OCI-LY7 (cell line): ENCODE results near the gene FGD5. TPM values are rescaled to one million over a fixed set of nuclear protein-coding genes. Genes with fewer than 3 reads are reported as not detected.

Experiments
- BruUV-seq: library from RNA; stranded (reverse); fragments of 400-500 nt; replicated peaks from 2 replicates; lab custom pipeline; 2021; lab: Mats Ljungman, UMichigan
- CTCF ChIA-PET: fragments of 300-600 bp; sonication (Branson Sonifier 250); formaldehyde crosslinking; loops from one replicate; lab custom pipeline; 2022; ENCODE audit warnings: antibody characterized with exemption; ENCODE audit not compliant: unreplicated experiment; lab: Charles Lee
- POLR2A ChIA-PET: fragments of 300-600 bp; sonication (Branson Sonifier 250); formaldehyde crosslinking; loops from one replicate; lab custom pipeline; 2022; ENCODE audit warnings: antibody characterized with exemption; lab: Charles Lee
- DNase-seq: peaks from one replicate; pipeline ENCODE4 v3.0.0-alpha.2; 2015; ENCODE audit warnings: low spot score
- H2AFZ ChIP-seq: fragments of 200-600 bp; sonication (generic), shearing (Covaris generic); 2 replicates; pipeline ENCODE4 v1.6.1; 2014; ENCODE audit warnings: mild to moderate bottlenecking, antibody characterized with exemption, low read length, moderate library complexity
- H3K27ac ChIP-seq: fragments of 200-600 bp; sonication (generic); 2 replicates; pipeline ENCODE4 v1.5.1; 2014; ENCODE audit warnings: mixed run types, low read depth, mild to moderate bottlenecking, moderate library complexity, low read length, inconsistent platforms; ENCODE audit not compliant: poor library complexity, severe bottlenecking
- H3K36me3 ChIP-seq: fragments of 200-600 bp; sonication (generic); 2 replicates; pipeline ENCODE4 v1.6.1; 2014; ENCODE audit warnings: mild to moderate bottlenecking, antibody characterized with exemption, low read length, moderate library complexity, mixed read lengths; ENCODE audit not compliant: insufficient read depth
- H3K4me1 ChIP-seq: fragments of 200-600 bp; sonication (generic); 2 replicates; pipeline ENCODE4 v1.5.1; 2014; ENCODE audit warnings: mild to moderate bottlenecking, low read length; ENCODE audit not compliant: insufficient read depth, poor library complexity, severe bottlenecking
- H3K4me2 ChIP-seq: fragments of 200-600 bp; sonication (generic); 2 replicates; pipeline ENCODE4 v1.6.1; 2014; ENCODE audit warnings: mild to moderate bottlenecking, low read length
- H3K4me3 ChIP-seq: fragments of 200-600 bp; sonication (generic); 2 replicates; pipeline ENCODE4 v1.5.1; 2014; ENCODE audit warnings: mild to moderate bottlenecking, low read depth, low read length; ENCODE audit not compliant: poor library complexity, severe bottlenecking
- H3K79me2 ChIP-seq: fragments of 200-600 bp; sonication (generic); 2 replicates; pipeline ENCODE4 v1.6.1; 2016; ENCODE audit warnings: low read depth, mild to moderate bottlenecking, low read length, moderate library complexity, mixed read lengths; ENCODE audit not compliant: insufficient read depth
- H3K9me2 ChIP-seq: fragments of 200-600 bp; sonication (generic); 2 replicates; pipeline ENCODE4 v1.6.1; 2016; ENCODE audit warnings: mild to moderate bottlenecking, low read length, mixed read lengths; ENCODE audit not compliant: insufficient read depth
- H3K9me3 ChIP-seq: fragments of 200-600 bp; sonication (generic); 2 replicates; pipeline ENCODE4 v1.6.1; 2014; ENCODE audit warnings: mild to moderate bottlenecking, mixed run types, low read length, mixed read lengths
- H4K20me1 ChIP-seq: fragments of 200-600 bp; sonication (generic); 2 replicates; pipeline ENCODE4 v1.6.1; 2014; ENCODE audit warnings: mild to moderate bottlenecking, antibody characterized with exemption, low read length, moderate library complexity, mixed read lengths; ENCODE audit not compliant: insufficient read depth
- CTCF ChIP-seq: fragments of 200-600 bp; sonication (generic); conservative IDR thresholded peaks from 2 replicates; pipeline ENCODE4 v1.5.1; 2014; ENCODE audit warnings: mild to moderate bottlenecking, antibody characterized with exemption, low read length, moderate library complexity, mixed read lengths
- EZH2phosphoT487 ChIP-seq: fragments of 200-600 bp; sonication (generic); IDR thresholded peaks from 2 replicates; pipeline ENCODE4 v1.6.1; 2018; ENCODE audit warnings: low read depth, borderline replicate concordance, mild to moderate bottlenecking, mixed run types, antibody characterized with exemption, low read length, moderate library complexity, mixed read lengths
- intact Hi-C: fragments of 100-400 bp; cut with micrococcal nuclease; formaldehyde crosslinking; loops from one replicate; pipeline ENCODE4 v1.10.0; 2022; ENCODE audit not compliant: unreplicated experiment
- total RNA-seq, 2 experiments: library from RNA; depleted of rRNA in 1 of 2; stranded (reverse); fragments of >200 nt in 1 of 2; shearing (Covaris generic) in 1 of 2; gene quantifications; 2 replicates each; pipeline ENCODE4 v1.2.3, GENCODE V29; 2014 to 2022

Gene FGD5
- total RNA-seq, 2 experiments from 2014 or later, result 0.09 to 0.21 TPM

- intact Hi-C loops, result no loop called here
- Histone ChIP-seq H3K4me1 (no peaks in the 10 kb centered on the region), H3K9me3 (no peaks in the 10 kb centered on the region), H3K4me3 (no peak overlapping the region), H3K79me2 (no peaks in the 10 kb centered on the region), H3K36me3 (no peaks in the 10 kb centered on the region), H3K4me2 (no peak overlapping the region), H2AFZ (no peak overlapping the region), H4K20me1 (no peaks in the 10 kb centered on the region), H3K9me2 (no peaks in the 10 kb centered on the region), H3K27ac (no peak overlapping the region)
- no peak for DNase-seq
- CTCF ChIA-PET, result no interaction called here
- no TSS peak for BruUV-seq
- no peak for TF ChIP-seq EZH2phosphoT487
- no peak for TF ChIP-seq CTCF
- POLR2A ChIA-PET, result interaction anchor here (1.8 kb wide), 1 partner anchor 9 kb away, joined by 3 read pairs; no protein-coding TSS in a partner anchor
Measured at GRCh38 chr3:14869917-14870782, 51.4 kb downstream of the FGD5 start.

GRCh38 chr3:14870783-14871060, 52.0 kb downstream of the FGD5 start:
- CTCF ChIA-PET, result no interaction called here

More at GRCh38 chr3:14870783-14871060, 52.0 kb downstream of the FGD5 start:
- H3K79me2 ChIP-seq, result no peaks in the 10 kb centered on the region
- no peak overlapping the region for H3K27ac ChIP-seq
- no peaks in the 10 kb centered on the region for H3K36me3 ChIP-seq
- H3K9me2 ChIP-seq, result no peaks in the 10 kb centered on the region
- no peaks in the 10 kb centered on the region for H3K9me3 ChIP-seq
- H3K4me1 ChIP-seq, result no peaks in the 10 kb centered on the region
- H3K4me3 ChIP-seq, result no peak overlapping the region
- H4K20me1 ChIP-seq, result no peaks in the 10 kb centered on the region
- intact Hi-C loops, result no loop called here
- POLR2A ChIA-PET, result interaction anchor here (1.8 kb wide), 1 partner anchor 10 kb away, joined by 3 read pairs; no protein-coding TSS in a partner anchor
- H3K4me2 ChIP-seq, result no peak overlapping the region
- no peak for TF ChIP-seq CTCF
- no peak for TF ChIP-seq EZH2phosphoT487
- no peak overlapping the region for H2AFZ ChIP-seq
- BruUV-seq, result no TSS peak
- no peak for DNase-seq
